Peyer's patch (tissue), 4 donors: Measurements from ENCODE around the gene RASSF3.

Experiments
- POLR2A ChIP-seq, 2 donors: fragments of 450-650 bp; IDR thresholded peaks; one replicate each; pipeline ENCODE4 v1.5.1; 2017; ENCODE audit warnings: antibody characterized with exemption in 2 of 2, mild to moderate bottlenecking in 2 of 2, moderate library complexity in 2 of 2
- TF ChIP-seq, protein P1 (sequence below), 6 experiments: fragments of 450-650 bp in 4 of 6; fragments of 200-600 bp in 2 of 6; sonication (generic) in 1 of 6; IDR thresholded peaks; one replicate each; pipeline ENCODE4 v1.5.1; 2017 to 2019; ENCODE audit warnings: antibody characterized with exemption in 6 of 6, mild to moderate bottlenecking in 3 of 6, moderate library complexity in 1 of 6

DNA sequence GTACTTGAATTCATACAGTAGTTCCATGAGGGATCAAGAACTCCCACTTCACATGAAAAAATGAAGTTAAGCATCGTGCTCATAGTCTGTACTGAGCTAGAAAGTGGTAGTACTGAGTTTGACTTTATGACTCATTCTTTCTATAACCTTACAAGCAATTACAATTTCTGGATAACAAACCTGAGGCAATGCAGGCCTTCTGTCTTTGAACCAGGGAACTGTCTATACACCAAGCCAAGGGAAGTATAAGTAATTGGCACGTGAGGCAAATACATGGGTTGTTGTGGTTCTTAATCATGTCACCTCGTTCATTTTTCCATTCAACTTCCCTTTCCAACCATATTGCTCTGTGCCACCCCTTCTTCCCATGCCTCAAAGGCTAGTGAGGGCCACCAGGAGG, 132.1 kb downstream of the RASSF3 start:
- TF ChIP-seq, protein P1, sequence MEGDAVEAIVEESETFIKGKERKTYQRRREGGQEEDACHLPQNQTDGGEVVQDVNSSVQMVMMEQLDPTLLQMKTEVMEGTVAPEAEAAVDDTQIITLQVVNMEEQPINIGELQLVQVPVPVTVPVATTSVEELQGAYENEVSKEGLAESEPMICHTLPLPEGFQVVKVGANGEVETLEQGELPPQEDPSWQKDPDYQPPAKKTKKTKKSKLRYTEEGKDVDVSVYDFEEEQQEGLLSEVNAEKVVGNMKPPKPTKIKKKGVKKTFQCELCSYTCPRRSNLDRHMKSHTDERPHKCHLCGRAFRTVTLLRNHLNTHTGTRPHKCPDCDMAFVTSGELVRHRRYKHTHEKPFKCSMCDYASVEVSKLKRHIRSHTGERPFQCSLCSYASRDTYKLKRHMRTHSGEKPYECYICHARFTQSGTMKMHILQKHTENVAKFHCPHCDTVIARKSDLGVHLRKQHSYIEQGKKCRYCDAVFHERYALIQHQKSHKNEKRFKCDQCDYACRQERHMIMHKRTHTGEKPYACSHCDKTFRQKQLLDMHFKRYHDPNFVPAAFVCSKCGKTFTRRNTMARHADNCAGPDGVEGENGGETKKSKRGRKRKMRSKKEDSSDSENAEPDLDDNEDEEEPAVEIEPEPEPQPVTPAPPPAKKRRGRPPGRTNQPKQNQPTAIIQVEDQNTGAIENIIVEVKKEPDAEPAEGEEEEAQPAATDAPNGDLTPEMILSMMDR (IDR thresholded peaks at IDR 0.05) = no peak
- TF ChIP-seq POLR2A (IDR thresholded peaks at IDR 0.05) = no peak
